PC-9 (cell line): ENCODE measurements around the gene CDK5RAP2.

Source experiments
- CTCF ChIP-seq: fragments of 200-600 bp; sonication (generic); conservative IDR thresholded peaks from 2 replicates; pipeline ENCODE4 v1.6.1; 2017; ENCODE audit warnings: mixed run types, antibody characterized with exemption, mild to moderate bottlenecking, moderate library complexity
- EZH2 ChIP-seq: fragments of 200-600 bp; sonication (generic); IDR thresholded peaks from 2 replicates; pipeline ENCODE4 v1.8.0; 2017; ENCODE audit warnings: antibody characterized with exemption, low read depth

GRCh38 chr9:120579139-120580050 lies 572 bp downstream of the CDK5RAP2 start:
- TF ChIP-seq CTCF (no peak), EZH2 (no peak)
